H1 (cell line): Measurements from ENCODE around the gene SOX6. TPM values are rescaled to one million over a fixed set of nuclear protein-coding genes. Genes with fewer than 3 reads are reported as not detected.

Experiments
- CTCF ChIA-PET: fragments of 300-600 bp; sonication (Branson Sonifier 250); formaldehyde crosslinking; loops from one replicate; lab custom pipeline; 2021; ENCODE audit not compliant: partially characterized antibody; lab: Charles Lee
- POLR2A ChIA-PET: fragments of 300-600 bp; sonication (Branson Sonifier 250); formaldehyde crosslinking; loops from one replicate; lab custom pipeline; 2021; ENCODE audit warnings: inconsistent platforms; ENCODE audit not compliant: partially characterized antibody; lab: Charles Lee
- DNase-seq, 2 experiments: peaks; one replicate each; pipeline versions ENCODE4 v3.0.0 to v3.0.0-alpha.2; 2010 to 2022; ENCODE audit warnings: low spot score in 2 of 2, low read depth in 1 of 2, mixed read lengths in 1 of 2
- FAIRE-seq: peaks from 2 replicates; lab custom pipeline; 2011; peaks lifted over from hg19 to GRCh38; lab: Jason Lieb, UNC
- H2AFZ ChIP-seq: 2 replicates; pipeline ENCODE4 v1.8.1; 2012; ENCODE audit warnings: low read length, inconsistent platforms
- H2AK5ac ChIP-seq: 2 replicates; pipeline ENCODE4 v1.6.1; 2013; ENCODE audit warnings: low read depth, low read length
- H2BK120ac ChIP-seq: replicated peaks from 2 replicates; pipeline ENCODE3; 2013; ENCODE audit warnings: low read depth, low read length, inconsistent platforms
- H2BK12ac ChIP-seq: 2 replicates; pipeline ENCODE4 v1.6.1; 2013; ENCODE audit warnings: low read depth, low read length
- H2BK15ac ChIP-seq: 2 replicates; pipeline ENCODE4 v1.6.1; 2013; ENCODE audit warnings: low read length
- H2BK20ac ChIP-seq: 2 replicates; pipeline ENCODE4 v1.6.1; 2013; ENCODE audit warnings: low read length
- H2BK5ac ChIP-seq: 2 replicates; pipeline ENCODE4 v1.6.1; 2013; ENCODE audit warnings: low read depth, low read length
- H3K14ac ChIP-seq: 2 replicates; pipeline ENCODE4 v1.6.1; 2013; ENCODE audit warnings: inconsistent platforms; ENCODE audit not compliant: insufficient read length
- H3K18ac ChIP-seq: 2 replicates; pipeline ENCODE4 v1.6.1; 2013; ENCODE audit warnings: low read length; ENCODE audit errors: extremely low read depth
- H3K23ac ChIP-seq: 2 replicates; pipeline ENCODE4 v1.6.1; 2013; ENCODE audit warnings: inconsistent platforms; ENCODE audit not compliant: insufficient read length
- H3K23me2 ChIP-seq: 2 replicates; pipeline ENCODE4 v1.6.1; 2013; ENCODE audit warnings: low read depth, low read length
- H3K27ac ChIP-seq: 2 replicates; pipeline ENCODE4 v1.6.1; 2011; ENCODE audit warnings: low read depth, low read length, inconsistent platforms
- H3K27me3 ChIP-seq, 4 experiments: replicated peaks in 1 of 4; 1 replicate in 1 of 4; 2 replicates in 3 of 4; pipeline versions ENCODE4 v1.6.1 to v1.8.1; 2011 to 2013; ENCODE audit warnings: low read length in 3 of 4, mild to moderate bottlenecking in 3 of 4, inconsistent platforms in 2 of 4, mixed read lengths in 2 of 4, moderate library complexity in 1 of 4; ENCODE audit not compliant: control insufficient read depth in 3 of 4, insufficient read depth in 3 of 4; ENCODE audit errors: extremely low read depth in 1 of 4
- H3K36me3 ChIP-seq, 4 experiments: 2 replicates each; pipeline versions ENCODE4 v1.6.1 to v1.8.1; 2011 to 2013; ENCODE audit warnings: mild to moderate bottlenecking in 4 of 4, low read length in 3 of 4, moderate library complexity in 2 of 4, control low read depth in 1 of 4, inconsistent platforms in 1 of 4; ENCODE audit not compliant: insufficient read depth in 4 of 4, control insufficient read depth in 2 of 4
- H3K4ac ChIP-seq: replicated peaks from 2 replicates; pipeline ENCODE3; 2013; ENCODE audit warnings: low read length, low read depth, mixed read lengths, inconsistent platforms; ENCODE audit not compliant: insufficient read length
- H3K4me1 ChIP-seq, 4 experiments: replicated peaks in 1 of 4; 1 replicate in 1 of 4; 2 replicates in 3 of 4; pipeline versions ENCODE4 v1.6.1 to v1.8.1; 2011 to 2013; ENCODE audit warnings: low read length in 3 of 4, inconsistent platforms in 2 of 4, mixed read lengths in 1 of 4; ENCODE audit not compliant: insufficient read depth in 4 of 4, control insufficient read depth in 3 of 4
- H3K4me2 ChIP-seq, 2 experiments: 2 replicates each; pipeline versions ENCODE4 v1.6.1 to v1.8.1; 2011 to 2013; ENCODE audit warnings: low read depth in 2 of 2, low read length in 2 of 2, control low read depth in 1 of 2, inconsistent platforms in 1 of 2, mild to moderate bottlenecking in 1 of 2; ENCODE audit not compliant: insufficient read depth in 1 of 2
- H3K4me3 ChIP-seq, 4 experiments: fragments of 200-600, 300-600 bp in 1 of 4; sonication (generic), shearing (Covaris generic), sonication (Bioruptor Twin) in 1 of 4; 2 replicates each; pipeline versions ENCODE4 v1.5.1 to v1.8.1; 2011 to 2016; ENCODE audit warnings: low read length in 4 of 4, low read depth in 3 of 4, control low read depth in 2 of 4, inconsistent platforms in 2 of 4, mild to moderate bottlenecking in 2 of 4, mixed read lengths in 1 of 4, moderate library complexity in 1 of 4; ENCODE audit not compliant: insufficient read depth in 2 of 4; ENCODE audit errors: extremely low read depth in 1 of 4
- H3K56ac ChIP-seq: replicated peaks from 2 replicates; pipeline ENCODE3; 2013; ENCODE audit warnings: low read depth, mild to moderate bottlenecking, mixed read lengths, low read length, inconsistent platforms; ENCODE audit not compliant: insufficient read length
- H3K79me1 ChIP-seq: 2 replicates; pipeline ENCODE4 v1.6.1; 2013; ENCODE audit warnings: low read depth, low read length, control low read depth
- H3K79me2 ChIP-seq, 2 experiments: 2 replicates each; pipeline versions ENCODE4 v1.6.1 to v1.8.1; 2012 to 2013; ENCODE audit warnings: low read length in 2 of 2, mild to moderate bottlenecking in 2 of 2, inconsistent platforms in 1 of 2; ENCODE audit not compliant: insufficient read depth in 2 of 2, control insufficient read depth in 1 of 2
- H3K9ac ChIP-seq, 4 experiments: replicated peaks in 1 of 4; 1 replicate in 1 of 4; 2 replicates in 3 of 4; pipeline versions ENCODE4 v1.6.1 to v1.8.1; 2011 to 2013; ENCODE audit warnings: low read depth in 3 of 4, low read length in 3 of 4, control low read depth in 2 of 4, mild to moderate bottlenecking in 2 of 4, moderate library complexity in 2 of 4, inconsistent platforms in 1 of 4; ENCODE audit errors: extremely low read depth in 1 of 4
- H3K9me3 ChIP-seq, 2 experiments: 2 replicates each; pipeline versions ENCODE4 v1.6.1 to v1.8.1; 2012 to 2013; ENCODE audit warnings: mild to moderate bottlenecking in 2 of 2, moderate library complexity in 2 of 2, control low read depth in 1 of 2, inconsistent platforms in 1 of 2, low read depth in 1 of 2, low read length in 1 of 2, mixed read lengths in 1 of 2; ENCODE audit not compliant: insufficient read depth in 2 of 2
- H4K20me1 ChIP-seq, 2 experiments: replicated peaks in 1 of 2; 2 replicates each; pipeline versions ENCODE3 to v1.8.1; 2011 to 2013; ENCODE audit warnings: inconsistent platforms in 2 of 2, low read length in 2 of 2, mild to moderate bottlenecking in 1 of 2; ENCODE audit not compliant: insufficient read depth in 2 of 2, control insufficient read depth in 1 of 2
- H4K5ac ChIP-seq: 2 replicates; pipeline ENCODE4 v1.6.1; 2013; ENCODE audit warnings: low read length, low read depth, mixed read lengths, inconsistent platforms; ENCODE audit not compliant: insufficient read length
- H4K8ac ChIP-seq: 2 replicates; pipeline ENCODE4 v1.8.0; 2013; ENCODE audit warnings: mild to moderate bottlenecking, moderate library complexity, low read length, inconsistent platforms; ENCODE audit not compliant: insufficient read depth; ENCODE audit errors: extremely low read depth
- H4K91ac ChIP-seq: replicated peaks from 2 replicates; pipeline ENCODE3; 2013; ENCODE audit warnings: low read length, mixed read lengths, inconsistent platforms; ENCODE audit not compliant: insufficient read length
- CTBP2 ChIP-seq: IDR thresholded peaks from 2 replicates; pipeline ENCODE4 v1.7.0; 2011; ENCODE audit warnings: borderline replicate concordance, mild to moderate bottlenecking, moderate library complexity, mixed read lengths, low read length; ENCODE audit not compliant: insufficient read depth, insufficient read length
- EZH2 ChIP-seq: fragments of 200-600 bp; sonication (generic); IDR thresholded peaks from 2 replicates; pipeline ENCODE4 v1.7.1; 2012; ENCODE audit warnings: low read depth, mild to moderate bottlenecking, moderate library complexity, low read length, inconsistent platforms; ENCODE audit not compliant: severe bottlenecking
- HDAC2 ChIP-seq, 2 experiments: fragments of 300-600 bp in 1 of 2; sonication (generic) in 1 of 2; IDR thresholded peaks; 2 replicates each; pipeline ENCODE4 v1.6.1; 2011 to 2012; ENCODE audit warnings: low read depth in 2 of 2, low read length in 2 of 2, mild to moderate bottlenecking in 2 of 2, moderate library complexity in 2 of 2, borderline replicate concordance in 1 of 2, inconsistent platforms in 1 of 2
- JUND ChIP-seq: IDR thresholded peaks from 2 replicates; pipeline ENCODE4 v1.6.1; 2011; ENCODE audit warnings: mild to moderate bottlenecking, improper control_type of control experiment, low read length
- KDM4A ChIP-seq: IDR thresholded peaks from one replicate; pipeline ENCODE4 v1.7.1; 2012; ENCODE audit warnings: low read depth, mild to moderate bottlenecking, moderate library complexity, low read length, inconsistent platforms; ENCODE audit not compliant: severe bottlenecking
- KDM5A ChIP-seq: fragments of 200-600 bp; IDR thresholded peaks from 2 replicates; pipeline ENCODE4 v1.7.1; 2012; ENCODE audit warnings: mild to moderate bottlenecking, low read length, inconsistent platforms, mixed read lengths
- POLR2AphosphoS5 ChIP-seq: IDR thresholded peaks from 2 replicates; pipeline ENCODE4 v1.6.1; 2011; ENCODE audit warnings: low read depth, low read length
- RAD21 ChIP-seq, 2 experiments: IDR thresholded peaks in 1 of 2; conservative IDR thresholded peaks in 1 of 2; 2 replicates each; pipeline ENCODE4 v1.6.1; 2011; ENCODE audit warnings: low read depth in 2 of 2, low read length in 2 of 2, improper control_type of control experiment in 1 of 2, inconsistent platforms in 1 of 2, mild to moderate bottlenecking in 1 of 2, moderate library complexity in 1 of 2
- RXRA ChIP-seq: IDR thresholded peaks from 2 replicates; pipeline ENCODE4 v1.6.1; 2011; ENCODE audit warnings: low read depth, mild to moderate bottlenecking, low read length, moderate library complexity; ENCODE audit not compliant: insufficient read depth
- SAP30 ChIP-seq: fragments of 300-600 bp; sonication (generic); IDR thresholded peaks from 2 replicates; pipeline ENCODE4 v1.7.1; 2012; ENCODE audit warnings: low read length, moderate library complexity, mild to moderate bottlenecking, inconsistent platforms; ENCODE audit not compliant: insufficient read depth, insufficient replicate concordance
- SP2 ChIP-seq: IDR thresholded peaks from 2 replicates; pipeline ENCODE4 v1.6.1; 2012; ENCODE audit warnings: mild to moderate bottlenecking, low read length, inconsistent platforms
- SRF ChIP-seq: IDR thresholded peaks from 2 replicates; pipeline ENCODE4 v1.6.1; 2011; ENCODE audit warnings: mild to moderate bottlenecking, low read depth, low read length, moderate library complexity
- TAF1 ChIP-seq: IDR thresholded peaks from 2 replicates; pipeline ENCODE4 v1.6.1; 2011; ENCODE audit warnings: mild to moderate bottlenecking, low read depth, low read length
- TAF7 ChIP-seq: optimal IDR thresholded peaks from 2 replicates; pipeline ENCODE3; 2011; ENCODE audit warnings: low read depth, mild to moderate bottlenecking, inconsistent platforms, low read length, moderate library complexity, borderline replicate concordance
- YY1 ChIP-seq: IDR thresholded peaks from 2 replicates; pipeline ENCODE4 v1.6.1; 2011; ENCODE audit warnings: low read depth, mild to moderate bottlenecking, low read length
- polyA plus RNA-seq, 7 experiments: library from polyadenylated mRNA; depleted of rRNA in 3 of 7; stranded (reverse) in 5 of 7; unstranded in 2 of 7; fragments of >200 nt in 5 of 7; fragments of 200-250 nt in 2 of 7; gene quantifications; 1 replicate in 5 of 7; 2 replicates in 1 of 7; 4 replicates in 1 of 7; pipeline versions ENCODE4 v1.2.1 to v1.2.3, GENCODE V29; 2011 to 2013; ENCODE audit warnings: missing spikeins in 2 of 7, mixed read lengths in 2 of 7
- total RNA-seq: library from RNA; stranded (reverse); fragmentation: NEBNext Ultra II Directional; extraction: Animal tissue kit (Norgen Biotek cat#: 25700); gene quantifications from 2 replicates; pipeline ENCODE4 v1.2.1, GENCODE V29; 2021

The SOX6 gene
- total and polyA plus RNA-seq, 2 of the 8 experiments (the other 6 are each of a cell fraction or from before 2014, with no cell fraction given): 0.09 TPM; not detected in 1

GRCh38 chr11:16155448-16155847 is 200.9 kb downstream of the SOX6 start:
- Histone ChIP-seq H3K27ac (no peak overlapping the region), H2BK120ac (no peak overlapping the region), H4K8ac (no peak overlapping the region), H2AFZ (no peak overlapping the region), H3K4ac (no peak overlapping the region), H2AK5ac (no peak overlapping the region), H3K4me2 (no peak overlapping the region), H3K4me3 (no peak overlapping the region), H3K79me1 (no peaks in the 10 kb centered on the region), H4K20me1 (no peaks in the 10 kb centered on the region), H3K79me2 (no peaks in the 10 kb centered on the region), H3K23me2 (no peaks in the 10 kb centered on the region), H3K56ac (no peak overlapping the region), H3K14ac (no peak overlapping the region), H3K9ac (no peak overlapping the region), H3K4me1 (no peaks in the 10 kb centered on the region), H3K36me3 (no peaks in the 10 kb centered on the region), H4K91ac (no peak overlapping the region), H3K9me3 (no peaks in the 10 kb centered on the region), H3K18ac (no peak overlapping the region), H4K5ac (no peak overlapping the region), H3K23ac (no peak overlapping the region), H2BK20ac (no peak overlapping the region), H3K27me3 (no peaks in the 10 kb centered on the region), H2BK5ac (no peak overlapping the region), H2BK15ac (no peak overlapping the region), H2BK12ac (no peak overlapping the region)
- FAIRE-seq (no peak), DNase-seq (no peak)
- POLR2A ChIA-PET: no interaction called here
- CTCF ChIA-PET: no interaction called here
- TF ChIP-seq RXRA: no peak
- no peak for TF ChIP-seq JUND
- no peak for TF ChIP-seq SRF
- no peak for TF ChIP-seq CTBP2
- TF ChIP-seq RAD21 (IDR thresholded peaks at IDR 0.05 in 1 of 2, conservative IDR thresholded peaks at IDR 0.05 in 1 of 2; ENCODE audit: low read depth in 2 of 2, low read length in 2 of 2): no peak
- TF ChIP-seq TAF7: no peak
- no peak for TF ChIP-seq TAF1
- no peak for TF ChIP-seq EZH2
- TF ChIP-seq POLR2AphosphoS5: no peak
- no peak for TF ChIP-seq KDM4A
- TF ChIP-seq SP2: no peak
- no peak for TF ChIP-seq KDM5A
- no peak for TF ChIP-seq SAP30
- no peak for TF ChIP-seq HDAC2 (IDR thresholded peaks at IDR 0.05; ENCODE audit: borderline replicate concordance in 1 of 2, low read depth in 2 of 2, low read length in 2 of 2)
- TF ChIP-seq YY1: no peak
